MM.1S (cell line): ENCODE data around the gene MGST3.
"Not testable (repeated sequence)": the region's sequence is repeated elsewhere in the genome, so short reads cannot be mapped to it uniquely, and the experiment has no call there.

Experiments
- DNase-seq: peaks from one replicate; pipeline ENCODE4 v3.0.0-alpha.2; 2015
- H2AFZ ChIP-seq: fragments of 300-600 bp; sonication (generic); 2 replicates; pipeline ENCODE4 v1.6.0; 2016; ENCODE audit warnings: antibody characterized with exemption, low read length
- H3F3A ChIP-seq: fragments of 300-600 bp; sonication (generic); 2 replicates; pipeline ENCODE4 v1.6.1; 2016; ENCODE audit warnings: mild to moderate bottlenecking, antibody characterized with exemption, low read length, moderate library complexity, mixed read lengths; ENCODE audit not compliant: insufficient read depth
- H3K27ac ChIP-seq: fragments of 300-600 bp; sonication (generic); 2 replicates; pipeline ENCODE4 v1.5.1; 2016; ENCODE audit warnings: mild to moderate bottlenecking, low read length
- H3K27me3 ChIP-seq: fragments of 300-600 bp; sonication (generic); replicated peaks from 2 replicates; pipeline ENCODE4 v1.6.0; 2016; ENCODE audit warnings: low read length; ENCODE audit not compliant: insufficient read depth
- H3K36me3 ChIP-seq: fragments of 300-600 bp; sonication (generic); replicated peaks from 2 replicates; pipeline ENCODE4 v1.6.1; 2016; ENCODE audit warnings: mild to moderate bottlenecking, low read length, mixed read lengths; ENCODE audit not compliant: insufficient read depth
- H3K4me1 ChIP-seq: fragments of 300-600 bp; sonication (generic); 2 replicates; pipeline ENCODE4 v1.6.1; 2016; ENCODE audit warnings: low read length, mixed read lengths
- H3K4me2 ChIP-seq: fragments of 300-600 bp; sonication (generic); 2 replicates; pipeline ENCODE4 v1.6.0; 2016; ENCODE audit warnings: low read depth, low read length
- H3K4me3 ChIP-seq: fragments of 300-600 bp; sonication (generic); 2 replicates; pipeline ENCODE4 v1.5.1; 2016; ENCODE audit warnings: low read length, mixed read lengths
- H3K79me2 ChIP-seq: fragments of 300-600 bp; sonication (generic); 2 replicates; pipeline ENCODE4 v1.6.1; 2016; ENCODE audit warnings: mixed run types, low read length, mixed read lengths
- H3K9ac ChIP-seq: fragments of 300-600 bp; sonication (generic); 2 replicates; pipeline ENCODE4 v1.6.1; 2016; ENCODE audit warnings: low read length, mixed read lengths
- H3K9me2 ChIP-seq: fragments of 300-600 bp; sonication (generic); replicated peaks from 2 replicates; pipeline ENCODE4 v1.6.1; 2016; ENCODE audit warnings: mild to moderate bottlenecking, low read length, mixed read lengths; ENCODE audit not compliant: insufficient read depth
- H3K9me3 ChIP-seq: fragments of 300-600 bp; sonication (generic); replicated peaks from 2 replicates; pipeline ENCODE4 v1.6.1; 2016; ENCODE audit warnings: mild to moderate bottlenecking, low read length, mixed read lengths; ENCODE audit not compliant: insufficient read depth
- H4K20me1 ChIP-seq: fragments of 300-600 bp; sonication (generic); 2 replicates; pipeline ENCODE4 v1.6.1; 2016; ENCODE audit warnings: mild to moderate bottlenecking, low read length, moderate library complexity, mixed read lengths; ENCODE audit not compliant: insufficient read depth
- CTCF ChIP-seq: fragments of 300-600 bp; sonication (generic); IDR thresholded peaks from 2 replicates; pipeline ENCODE4 v1.5.1; 2016; ENCODE audit warnings: antibody characterized with exemption, low read length, mixed read lengths
- EZH2 ChIP-seq: fragments of 300-600 bp; sonication (generic); optimal IDR thresholded peaks from 2 replicates; pipeline ENCODE3; 2017; ENCODE audit warnings: low read depth, mild to moderate bottlenecking, antibody characterized with exemption, low read length, mixed read lengths
- EZH2phosphoT487 ChIP-seq: fragments of 300-600 bp; sonication (generic); IDR thresholded peaks from 2 replicates; pipeline ENCODE4 v1.6.1; 2018; ENCODE audit warnings: antibody characterized with exemption, low read length

Gene MGST3

GRCh38 chr1:165678509-165678908, 47.5 kb downstream of the MGST3 start:
- H3K4me1 ChIP-seq, result no peaks in the 10 kb centered on the region
- no peaks in the 10 kb centered on the region for H3K27me3 ChIP-seq
- peaks cover 13% of the 10 kb centered on the region; the same call in 1 of the 2 replicates for H3K36me3 ChIP-seq
- no peak for DNase-seq
- H2AFZ ChIP-seq, result no peak overlapping the region
- no peaks in the 10 kb centered on the region for H4K20me1 ChIP-seq
- no peaks in the 10 kb centered on the region for H3F3A ChIP-seq
- H3K4me2 ChIP-seq, result no peak overlapping the region
- no peak overlapping the region for H3K9ac ChIP-seq
- no peaks in the 10 kb centered on the region for H3K9me3 ChIP-seq
- H3K4me3 ChIP-seq, result no peak overlapping the region
- H3K79me2 ChIP-seq, result no peaks in the 10 kb centered on the region; the same call in 1 of the 2 replicates
- TF ChIP-seq EZH2phosphoT487, result no peak
- no peak for TF ChIP-seq CTCF
- no peak for TF ChIP-seq EZH2
- H3K9me2 ChIP-seq, result no peaks in the 10 kb centered on the region
- no peak overlapping the region for H3K27ac ChIP-seq

- Histone ChIP-seq H4K20me1 (no peaks in the 10 kb centered on the region), H3K4me2 (no peak overlapping the region), H3K9me2 (no peaks in the 10 kb centered on the region), H3F3A (no peaks in the 10 kb centered on the region), H3K79me2 (peaks cover 9% of the 10 kb centered on the region), H3K9me3 (no peaks in the 10 kb centered on the region), H3K4me3 (no peak overlapping the region), H3K4me1 (no peaks in the 10 kb centered on the region), H3K27ac (no peak overlapping the region), H3K27me3 (no peaks in the 10 kb centered on the region), H3K9ac (no peak overlapping the region), H3K36me3 (peaks cover 13% of the 10 kb centered on the region; the same call in 1 of the 2 replicates), H2AFZ (no peak overlapping the region)
- DNase-seq, result no peak
- TF ChIP-seq CTCF (no peak), EZH2phosphoT487 (no peak), EZH2 (no peak)
These were observed 48.4 kb downstream of the MGST3 start for GRCh38 chr1:165679282-165680036.

GRCh38 chr1:165680303-165680702, 49.3 kb downstream of the MGST3 start:
- H3K9me3 ChIP-seq, result no peaks in the 10 kb centered on the region
- no peak overlapping the region for H3K4me3 ChIP-seq
- DNase-seq, result no peak
- TF ChIP-seq EZH2phosphoT487 (no peak), CTCF (no peak), EZH2 (no peak)
- no peak overlapping the region for H3K9ac ChIP-seq
- no peaks in the 10 kb centered on the region for H3F3A ChIP-seq
- no peaks in the 10 kb centered on the region for H4K20me1 ChIP-seq
- no peaks in the 10 kb centered on the region for H3K27me3 ChIP-seq
- H3K4me1 ChIP-seq, result no peaks in the 10 kb centered on the region
- no peak overlapping the region for H2AFZ ChIP-seq
- peaks cover 13% of the 10 kb centered on the region; the same call in 1 of the 2 replicates for H3K36me3 ChIP-seq
- H3K4me2 ChIP-seq, result no peak overlapping the region
- peaks cover 17% of the 10 kb centered on the region for H3K79me2 ChIP-seq
- H3K27ac ChIP-seq, result no peak overlapping the region
- no peaks in the 10 kb centered on the region for H3K9me2 ChIP-seq

GRCh38 chr1:165680773-165681172, 49.7 kb downstream of the MGST3 start:
- not testable (repeated sequence) for DNase-seq, H3K9ac ChIP-seq, H4K20me1 ChIP-seq, H3K4me2 ChIP-seq, H3K27me3 ChIP-seq, H3K4me1 ChIP-seq, H3F3A ChIP-seq, H3K9me2 ChIP-seq, H3K27ac ChIP-seq, H3K4me3 ChIP-seq, H2AFZ ChIP-seq, H3K9me3 ChIP-seq
- peaks cover 13% of the 10 kb centered on the region; the same call in 1 of the 2 replicates for H3K36me3 ChIP-seq
- H3K79me2 ChIP-seq, result peaks cover 22% of the 10 kb centered on the region
